HG03039 (cell line): ENCODE measurements around the gene HNMT.
"Not testable (repeated sequence)": the region's sequence is repeated elsewhere in the genome, so short reads cannot be mapped to it uniquely, and the experiment has no call there.

Experiments
- ATAC-seq: cut with Tn5 transposase; IDR thresholded peaks from one replicate; pipeline ENCODE4 v1.9.1; 2021; ENCODE audit warnings: mild to moderate bottlenecking, moderate library complexity; ENCODE audit not compliant: unreplicated experiment

HNMT gene

GRCh38 chr2:137945229-137945628 lies 19.0 kb upstream of the HNMT start:
- no peak for ATAC-seq

- no peak for ATAC-seq
Measured at GRCh38 chr2:137946227-137946626, 18.0 kb upstream of the HNMT start.

DNA sequence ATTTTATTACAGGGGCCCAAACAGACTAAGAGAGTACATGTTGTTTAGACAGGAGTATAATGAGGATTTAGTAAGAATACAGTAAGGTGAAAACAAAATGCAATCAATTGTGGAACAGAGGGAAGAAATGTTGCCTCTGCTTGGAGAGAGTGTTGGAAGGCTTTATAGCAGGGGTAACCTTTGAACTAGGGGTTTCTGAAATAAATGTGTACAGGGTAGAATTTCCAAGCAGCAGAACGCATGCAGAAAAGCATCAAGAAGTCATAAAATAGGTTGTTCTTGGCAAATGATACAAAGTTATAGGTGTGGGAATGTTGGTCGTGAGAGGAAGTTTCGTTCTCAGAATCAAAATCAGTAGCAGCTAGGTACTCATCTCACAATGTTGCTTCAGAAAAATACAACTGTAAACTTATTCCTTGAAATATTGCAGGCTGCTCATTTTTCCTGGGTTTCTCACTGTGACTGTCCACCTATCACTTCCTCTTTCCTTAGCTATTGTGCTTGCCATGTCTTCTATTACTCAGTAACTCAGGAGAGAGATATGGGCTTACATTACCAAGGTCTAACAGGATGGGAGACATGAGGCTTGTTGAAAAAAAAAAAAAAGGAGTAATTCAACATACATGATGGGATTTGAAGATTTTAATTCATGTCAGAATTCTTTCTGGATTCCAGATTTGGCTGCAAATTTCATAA lies 17.1 kb upstream of the HNMT start:
- ATAC-seq, result no peak

- no peak for ATAC-seq
Measured at GRCh38 chr2:137947728-137948336, 16.4 kb upstream of the HNMT start.

- no peak for ATAC-seq
Measured at GRCh38 chr2:137948894-137949293, 15.4 kb upstream of the HNMT start.

DNA sequence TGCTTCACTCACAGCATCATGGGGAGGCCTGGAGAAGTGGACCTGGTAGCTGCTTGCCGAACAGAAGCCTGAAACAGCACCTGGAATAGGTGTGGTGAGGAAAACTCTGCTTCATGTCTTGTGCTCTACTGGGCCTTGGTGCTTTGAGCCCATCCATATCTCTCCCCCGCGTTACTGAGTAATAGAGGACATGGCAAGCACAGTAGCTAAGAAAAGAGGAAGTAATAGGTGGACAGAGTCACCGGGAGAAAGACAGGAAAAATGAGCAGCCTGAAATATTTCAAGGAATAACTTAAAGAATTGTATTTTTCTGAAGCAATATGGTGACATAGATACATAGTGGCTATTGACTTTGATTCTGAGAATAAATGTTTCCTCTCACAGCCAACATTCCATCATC lies 14.0 kb upstream of the HNMT start:
- ATAC-seq, result no peak

DNA sequence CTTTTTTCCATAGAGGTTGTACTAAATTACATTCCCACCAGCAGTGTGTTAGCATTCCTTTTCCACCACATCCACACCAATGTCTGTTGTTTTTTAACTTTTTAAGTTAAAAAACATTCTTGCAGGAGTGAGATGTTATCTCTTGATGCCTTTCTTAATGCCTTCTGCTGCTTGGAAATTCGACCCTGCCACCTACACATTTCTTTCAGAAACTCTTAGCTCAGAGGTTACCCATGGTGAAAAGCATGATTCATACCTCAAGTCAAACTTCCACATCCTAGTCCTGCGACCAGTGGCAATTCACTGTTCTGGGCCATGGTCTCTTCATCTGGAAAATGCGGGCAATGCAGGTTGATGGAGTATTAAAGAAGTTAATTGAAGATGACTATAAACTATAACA lies 12.7 kb upstream of the HNMT start:
- no peak for ATAC-seq

DNA sequence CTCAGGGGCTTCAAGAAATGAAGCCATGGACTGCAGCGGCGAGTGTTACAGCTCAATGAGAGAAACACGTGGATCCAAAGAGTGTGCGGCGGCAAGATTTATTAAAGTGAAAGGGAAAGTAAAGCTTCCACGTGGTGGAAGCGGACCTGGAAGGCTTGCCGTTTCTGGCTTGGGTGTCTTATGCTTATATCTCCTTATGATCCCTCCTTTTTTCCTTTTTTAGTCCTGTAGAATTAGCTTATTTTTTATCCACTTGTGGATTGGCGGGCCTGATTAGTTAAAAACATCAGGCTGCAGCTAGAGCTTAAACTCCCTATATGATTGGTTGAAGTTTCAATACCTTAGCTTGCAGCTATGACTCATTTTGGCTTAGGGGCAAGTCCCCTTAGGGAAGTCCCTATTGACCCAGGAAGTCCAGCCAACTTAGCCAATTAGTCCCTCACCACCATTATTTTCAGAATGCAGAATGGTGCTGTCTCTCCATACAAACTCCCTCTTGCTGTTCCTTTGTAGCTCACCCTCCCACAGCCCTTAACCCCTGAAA lies 11.6 kb upstream of the HNMT start:
- ATAC-seq, result no peak

GRCh38 chr2:137955536-137955935 lies 8.7 kb upstream of the HNMT start:
- ATAC-seq, result no peak

GRCh38 chr2:137957033-137957432 lies 7.2 kb upstream of the HNMT start:
- ATAC-seq, result no peak

DNA sequence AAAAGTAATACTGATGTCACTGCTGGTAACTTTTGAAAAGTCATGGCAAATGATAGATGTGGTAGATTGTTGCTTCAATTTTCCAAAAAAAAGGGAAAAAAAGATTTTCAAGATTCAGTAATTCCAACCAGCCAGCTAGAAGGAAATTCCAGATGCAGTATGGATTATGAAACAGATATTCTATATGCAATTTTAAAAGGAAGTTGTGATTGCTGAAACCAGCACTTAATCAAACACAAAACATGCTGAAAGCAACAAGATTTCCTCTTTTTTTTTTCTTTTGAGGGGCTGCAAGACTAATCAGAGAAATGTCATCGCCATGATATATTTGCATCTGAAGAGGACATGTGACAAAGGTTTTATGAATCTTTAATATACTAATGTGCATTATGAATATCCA lies 5.1 kb upstream of the HNMT start:
- no peak for ATAC-seq

DNA sequence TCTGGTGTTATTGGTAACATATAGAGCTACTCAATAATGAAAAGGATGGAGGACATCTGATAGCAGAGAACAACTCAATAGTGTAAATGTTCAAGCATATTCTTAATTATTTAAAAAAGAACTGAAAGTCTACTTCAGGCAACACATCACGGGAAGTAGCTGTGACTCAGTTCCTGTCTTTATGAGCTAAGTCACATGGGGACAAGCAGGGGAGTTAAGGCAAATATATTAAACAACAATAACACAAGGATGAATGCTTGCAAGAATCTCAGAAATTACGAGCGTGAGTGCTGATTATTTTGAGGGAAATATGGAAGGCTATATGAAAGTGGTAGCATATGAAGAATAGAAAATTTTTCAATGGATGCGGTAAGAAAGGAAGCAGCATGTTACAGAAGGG lies 4.0 kb upstream of the HNMT start:
- no peak for ATAC-seq

GRCh38 chr2:137961602-137962001 lies 2.7 kb upstream of the HNMT start:
- no peak for ATAC-seq

GRCh38 chr2:137963535-137964065 lies 673 bp upstream of the HNMT start:
- ATAC-seq, result no peak

- ATAC-seq, result no peak
Measured at GRCh38 chr2:137964859-137965459, 686 bp downstream of the HNMT start.

DNA sequence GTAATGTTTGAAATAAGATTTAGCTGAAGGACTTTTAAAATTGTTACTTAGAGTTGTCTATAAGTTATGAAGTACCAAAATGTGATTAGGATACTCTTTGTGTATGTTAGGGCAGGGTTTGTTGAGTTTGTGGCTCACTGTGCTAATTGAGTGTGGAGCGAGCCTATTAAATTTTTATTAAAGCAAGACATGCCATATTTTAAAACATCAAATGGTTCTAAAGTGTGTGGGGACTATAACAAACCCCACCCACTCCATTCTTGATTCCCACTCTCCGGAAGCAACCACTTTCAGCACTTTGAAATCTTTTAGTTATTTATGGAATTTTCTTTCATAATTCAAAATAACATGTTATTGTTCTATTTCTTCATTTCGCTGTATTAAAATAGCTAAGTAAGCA lies 1.8 kb downstream of the HNMT start:
- no peak for ATAC-seq

GRCh38 chr2:137967042-137967441 lies 2.8 kb downstream of the HNMT start:
- no peak for ATAC-seq

DNA sequence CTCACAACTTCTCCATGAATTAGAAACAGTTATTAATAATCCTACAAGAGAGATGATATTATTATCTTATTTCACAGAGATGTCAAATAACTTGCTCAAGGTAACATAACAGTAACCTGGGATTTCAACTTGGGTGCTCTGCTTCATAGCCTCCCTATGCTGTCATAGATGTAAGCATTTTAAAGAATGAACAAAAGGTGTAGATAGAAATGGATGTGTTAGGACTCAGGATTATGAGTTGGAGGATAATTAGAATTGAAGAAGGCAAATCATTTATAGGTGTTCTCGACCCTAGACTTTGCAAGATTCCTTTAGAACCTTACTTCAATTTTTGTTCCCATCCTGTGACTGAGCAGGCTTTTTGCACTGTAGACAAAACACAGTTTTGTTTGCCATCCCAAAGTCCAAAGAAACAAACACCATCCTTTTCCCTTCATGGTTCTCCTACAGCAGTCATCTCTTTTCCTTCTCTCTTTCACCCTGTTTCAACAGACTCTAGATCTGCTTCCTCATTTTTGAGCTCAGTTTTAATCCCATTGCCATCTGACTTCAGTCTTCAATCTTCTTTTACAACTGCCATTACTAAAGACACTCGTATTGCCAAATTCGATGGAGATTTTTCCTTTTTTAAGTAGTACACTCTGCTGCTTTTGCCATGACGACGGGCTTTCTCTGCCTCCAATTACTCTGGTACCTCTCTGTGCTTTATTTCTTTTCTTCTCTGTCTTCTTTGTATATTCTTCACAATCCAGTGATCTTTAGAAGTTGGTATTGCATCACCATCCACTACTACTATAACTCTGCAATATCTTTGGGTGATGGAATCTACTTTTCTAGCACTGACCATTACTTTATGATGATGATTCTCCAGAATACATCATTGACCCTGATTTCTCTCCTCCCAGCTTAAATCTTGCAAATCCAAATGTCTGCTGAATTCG lies 4.5 kb downstream of the HNMT start:
- ATAC-seq, result no peak

GRCh38 chr2:137969418-137969765 lies 5.1 kb downstream of the HNMT start:
- no peak for ATAC-seq

DNA sequence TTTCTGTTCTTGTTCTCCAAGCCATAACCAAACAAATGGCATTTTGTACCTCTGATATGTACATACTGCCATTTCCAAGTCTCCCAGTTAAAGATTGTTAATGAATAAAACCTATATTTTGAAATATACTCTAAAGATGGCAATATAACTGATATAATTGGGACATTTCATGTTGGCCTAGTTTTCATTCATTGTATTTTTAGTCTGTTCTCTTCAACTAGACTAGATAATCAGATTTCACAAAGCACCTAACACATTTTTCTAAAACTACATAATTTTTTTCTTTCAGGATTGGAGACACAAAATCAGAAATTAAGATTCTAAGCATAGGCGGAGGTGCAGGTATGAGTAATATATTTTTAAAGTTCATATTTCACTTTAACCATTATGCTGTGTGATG lies 5.6 kb downstream of the HNMT start:
- no peak for ATAC-seq

GRCh38 chr2:137971259-137971658 lies 7.0 kb downstream of the HNMT start:
- ATAC-seq, result not testable (repeated sequence)
